IMR-90 (cell line): ENCODE results near the gene SH3TC1. TPM values are rescaled to one million over a fixed set of nuclear protein-coding genes. Genes with fewer than 3 reads are reported as not detected.

ENCODE experiments used
- ATAC-seq: fragments of 200-7000 bp; cut with Tn5 transposase; 2 replicates; pipeline ENCODE4 v1.9.1; 2020; ENCODE audit warnings: low read depth, mild to moderate bottlenecking, moderate library complexity
- BruUV-seq: library from RNA; stranded (reverse); fragments of 400-500 nt; replicated peaks from 2 replicates; lab custom pipeline; 2021; lab: Mats Ljungman, UMichigan
- CTCF ChIA-PET: fragments of 300-600 bp; formaldehyde crosslinking; extraction: SDS; loops from one replicate; lab custom pipeline; 2021; ENCODE audit warnings: antibody characterized with exemption; lab: Yijun Ruan, JAX
- POLR2A ChIA-PET: fragments of 300-600 bp; sonication (Branson Sonifier 250); formaldehyde crosslinking; loops from one replicate; lab custom pipeline; 2022; ENCODE audit warnings: antibody characterized with exemption; ENCODE audit not compliant: unreplicated experiment; lab: Charles Lee
- DNase-seq: peaks from one replicate; pipeline ENCODE4 v3.0.0; 2013
- H2AFZ ChIP-seq: replicated peaks from 2 replicates; pipeline ENCODE3; 2013; ENCODE audit warnings: low read length, mild to moderate bottlenecking; ENCODE audit not compliant: poor library complexity
- H2AK5ac ChIP-seq: 2 replicates; pipeline ENCODE4 v1.6.1; 2013; ENCODE audit warnings: low read depth, low read length, inconsistent platforms
- H2AK9ac ChIP-seq: replicated peaks from 2 replicates; pipeline ENCODE3; 2013; ENCODE audit warnings: mild to moderate bottlenecking, low read depth, low read length, moderate library complexity; ENCODE audit not compliant: poor library complexity
- H2BK120ac ChIP-seq: 2 replicates; pipeline ENCODE4 v1.6.1; 2013; ENCODE audit warnings: low read depth, low read length, inconsistent platforms
- H2BK15ac ChIP-seq: 3 replicates; pipeline ENCODE4 v1.6.1; 2013; ENCODE audit warnings: low read depth, low read length, inconsistent platforms
- H2BK20ac ChIP-seq: 2 replicates; pipeline ENCODE4 v1.6.1; 2013; ENCODE audit warnings: low read depth, mild to moderate bottlenecking, inconsistent platforms, low read length, moderate library complexity
- H2BK5ac ChIP-seq: 2 replicates; pipeline ENCODE4 v1.6.1; 2013; ENCODE audit warnings: mild to moderate bottlenecking, low read depth, low read length, inconsistent platforms; ENCODE audit not compliant: poor library complexity, severe bottlenecking
- H3K14ac ChIP-seq: replicated peaks from 2 replicates; pipeline ENCODE4 v1.6.1; 2013; ENCODE audit warnings: low read depth, low read length, inconsistent platforms
- H3K18ac ChIP-seq: 2 replicates; pipeline ENCODE4 v1.6.1; 2013; ENCODE audit warnings: low read depth, low read length, control low read depth
- H3K23ac ChIP-seq: 2 replicates; pipeline ENCODE4 v1.6.1; 2013; ENCODE audit warnings: low read depth, low read length, inconsistent platforms
- H3K27ac ChIP-seq: 2 replicates; pipeline ENCODE4 v1.5.1; 2013; ENCODE audit warnings: mild to moderate bottlenecking, control low read depth, low read length; ENCODE audit not compliant: insufficient read depth
- H3K27me3 ChIP-seq: 2 replicates; pipeline ENCODE4 v1.6.1; 2013; ENCODE audit warnings: low read length; ENCODE audit not compliant: control insufficient read depth, insufficient read depth
- H3K36me3 ChIP-seq: 2 replicates; pipeline ENCODE4 v1.6.1; 2013; ENCODE audit warnings: low read length, mixed read lengths; ENCODE audit not compliant: control insufficient read depth, insufficient read depth
- H3K4ac ChIP-seq: 2 replicates; pipeline ENCODE4 v1.6.1; 2013; ENCODE audit warnings: low read depth, low read length, inconsistent platforms
- H3K4me1 ChIP-seq: 2 replicates; pipeline ENCODE4 v1.6.1; 2013; ENCODE audit warnings: low read length, mixed read lengths; ENCODE audit not compliant: control insufficient read depth, insufficient read depth
- H3K4me2 ChIP-seq: 2 replicates; pipeline ENCODE4 v1.6.1; 2013; ENCODE audit warnings: low read depth, mild to moderate bottlenecking, control low read depth, low read length, moderate library complexity
- H3K4me3 ChIP-seq: 2 replicates; pipeline ENCODE4 v1.5.1; 2013; ENCODE audit warnings: low read depth, mild to moderate bottlenecking, control low read depth, low read length, moderate library complexity; ENCODE audit not compliant: insufficient read depth
- H3K56ac ChIP-seq: 2 replicates; pipeline ENCODE4 v1.6.1; 2013; ENCODE audit warnings: low read length, inconsistent platforms; ENCODE audit not compliant: insufficient read depth; ENCODE audit errors: extremely low read depth
- H3K79me1 ChIP-seq, 2 experiments: 2 replicates each; pipeline ENCODE4 v1.6.1; 2013; ENCODE audit warnings: low read length in 2 of 2, inconsistent platforms in 1 of 2, low read depth in 1 of 2
- H3K9ac ChIP-seq: 2 replicates; pipeline ENCODE4 v1.6.1; 2013; ENCODE audit warnings: low read depth, low read length, control low read depth
- H3K9me1 ChIP-seq: 2 replicates; pipeline ENCODE4 v1.6.1; 2013; ENCODE audit warnings: low read length, inconsistent platforms; ENCODE audit not compliant: insufficient read depth
- H3K9me3 ChIP-seq: 2 replicates; pipeline ENCODE4 v1.6.1; 2013; ENCODE audit warnings: low read length; ENCODE audit not compliant: control insufficient read depth, insufficient read depth
- H4K20me1 ChIP-seq: 2 replicates; pipeline ENCODE4 v1.6.1; 2013; ENCODE audit warnings: low read length, inconsistent platforms; ENCODE audit not compliant: insufficient read depth
- H4K5ac ChIP-seq: 2 replicates; pipeline ENCODE4 v1.6.1; 2013; ENCODE audit warnings: mild to moderate bottlenecking, low read depth, low read length, control low read depth
- H4K8ac ChIP-seq, 2 experiments: 2 replicates each; pipeline ENCODE4 v1.6.1; 2013; ENCODE audit warnings: low read depth in 2 of 2, low read length in 2 of 2, control low read depth in 1 of 2, inconsistent platforms in 1 of 2
- H4K91ac ChIP-seq: 2 replicates; pipeline ENCODE4 v1.6.1; 2013; ENCODE audit warnings: low read depth, low read length, inconsistent platforms; ENCODE audit not compliant: insufficient read depth
- BHLHE40 ChIP-seq: fragments of 150-350 bp; IDR thresholded peaks from 2 replicates; pipeline ENCODE4 v1.6.1; 2016; ENCODE audit warnings: mild to moderate bottlenecking, low read depth, low read length
- CEBPB ChIP-seq: IDR thresholded peaks from 2 replicates; pipeline ENCODE4 v1.6.1; 2012; ENCODE audit warnings: low read depth, low read length, improper control_type of control experiment
- CTCF ChIP-seq: conservative IDR thresholded peaks from 2 replicates; pipeline ENCODE4 v1.5.1; 2012; ENCODE audit warnings: mild to moderate bottlenecking, low read depth, low read length, improper control_type of control experiment
- ELK1 ChIP-seq: fragments of 150-350 bp; IDR thresholded peaks from 2 replicates; pipeline ENCODE4 v1.6.1; 2016; ENCODE audit warnings: low read depth, mild to moderate bottlenecking, low read length, moderate library complexity, borderline replicate concordance
- FOS ChIP-seq: fragments of 150-350 bp; IDR thresholded peaks from 2 replicates; pipeline ENCODE4 v1.6.1; 2016; ENCODE audit warnings: low read depth, low read length
- MAZ ChIP-seq: IDR thresholded peaks from 2 replicates; pipeline ENCODE4 v1.6.1; 2012; ENCODE audit warnings: low read depth, mild to moderate bottlenecking, low read length, improper control_type of control experiment, moderate library complexity, borderline replicate concordance
- MXI1 ChIP-seq: IDR thresholded peaks from 2 replicates; pipeline ENCODE4 v1.6.1; 2012; ENCODE audit warnings: low read depth, mild to moderate bottlenecking, low read length, moderate library complexity, borderline replicate concordance
- NFE2L2 ChIP-seq: fragments of 150-350 bp; IDR thresholded peaks from 2 replicates; pipeline ENCODE4 v1.6.1; 2016; ENCODE audit warnings: low read depth, mild to moderate bottlenecking, low read length
- RAD21 ChIP-seq: IDR thresholded peaks from 2 replicates; pipeline ENCODE4 v1.6.1; 2012; ENCODE audit warnings: low read length, improper control_type of control experiment
- RFX5 ChIP-seq: IDR thresholded peaks from 2 replicates; pipeline ENCODE4 v1.8.0; 2012; ENCODE audit warnings: low read depth, mild to moderate bottlenecking, low read length, moderate library complexity
- SMC3 ChIP-seq: fragments of 150-350 bp; IDR thresholded peaks from 2 replicates; pipeline ENCODE4 v1.6.1; 2016; ENCODE audit warnings: low read depth, mild to moderate bottlenecking, antibody characterized with exemption, low read length, moderate library complexity
- USF2 ChIP-seq: fragments of 150-350 bp; IDR thresholded peaks from 2 replicates; pipeline ENCODE4 v1.6.1; 2017; ENCODE audit warnings: mild to moderate bottlenecking, antibody characterized with exemption, low read length, low read depth
- WGBS, 2 experiments: methylation state at CpG; one replicate each; pipeline versions ENCODE4 v1.1.5 to v1.1.7; 2013; ENCODE audit warnings: missing lambda C conversion rate in 2 of 2; ENCODE audit not compliant: insufficient read length in 1 of 2; ENCODE audit errors: extremely low coverage in 2 of 2; 5-methylcytosine and 5-hydroxymethylcytosine counted together
- dilution Hi-C: fragments of 300-500 bp; cut with HindIII; formaldehyde crosslinking; loops from one replicate; pipeline ENCODE4 v1.14.3; 2018; ENCODE audit warnings: low sequenced_read_pairs; ENCODE audit not compliant: unreplicated experiment
- in situ Hi-C: fragments of 300-500 bp; cut with MboI; formaldehyde crosslinking; loops from 3 replicates; pipeline ENCODE4 v1.14.3; 2019; ENCODE audit warnings: low sequenced_read_pairs, inconsistent platforms, mixed read lengths
- intact Hi-C: fragments of 100-400 bp; cut with micrococcal nuclease; formaldehyde crosslinking; loops from 2 replicates; pipeline ENCODE4 v1.10.0; 2022
- polyA plus RNA-seq, 3 experiments: library from polyadenylated mRNA; depleted of rRNA; stranded (reverse); fragments of >200 nt; gene quantifications; 2 replicates each; pipeline ENCODE4 v1.2.3, GENCODE V29; 2012; ENCODE audit warnings: low replicate concordance in 1 of 3
- total RNA-seq: library from RNA; depleted of rRNA; stranded (reverse); fragments of >200 nt; gene quantifications from 2 replicates; pipeline ENCODE4 v1.2.3, GENCODE V29; 2012

SH3TC1 gene
- total and polyA plus RNA-seq, 2 of the 4 experiments (the other 2 are of a cell fraction), result 1.6 to 2.2 TPM

- Histone ChIP-seq H3K27me3 (no peaks in the 10 kb centered on the region; the same call in 1 of the 2 replicates), H2AK5ac (no peak overlapping the region; the same call in 1 of the 2 replicates), H2BK5ac (no peak overlapping the region), H3K79me1 (no peaks in the 10 kb centered on the region), H3K4ac (peak overlapping the region; percentile 8; the same call in 1 of the 2 replicates), H4K91ac (0 out of 2 replicates have a peak overlapping the region, but pooled peaks have one; percentile 44), H3K18ac (no peak overlapping the region; the same call in 1 of the 2 replicates), H3K36me3 (no peaks in the 10 kb centered on the region), H2AK9ac (peak overlapping the region; percentile 60), H2AFZ (peak overlapping the region; percentile 86), H2BK20ac (peak overlapping the region; percentile 31; the same call in 1 of the 2 replicates), H3K4me2 (no peak overlapping the region), H2BK15ac (no peak overlapping the region), H3K23ac (no peak overlapping the region), H3K9me3 (no peaks in the 10 kb centered on the region; the same call in 1 of the 2 replicates), H4K5ac (no peak overlapping the region; the same call in 1 of the 2 replicates), H4K8ac (peak overlapping the region in 1 of 2 experiments; percentile 6; a peak in 1 of 4 replicates), H3K9ac (no peak overlapping the region), H3K4me3 (no peak overlapping the region), H3K9me1 (no peaks in the 10 kb centered on the region), H2BK120ac (no peak overlapping the region), H3K27ac (no peak overlapping the region), H3K14ac (no peak overlapping the region), H3K56ac (no peak overlapping the region), H3K4me1 (peaks cover 5% of the 10 kb centered on the region), H4K20me1 (no peaks in the 10 kb centered on the region; the same call in 1 of the 2 replicates)
- POLR2A ChIA-PET, result no interaction called here
- in situ Hi-C loops, result loop anchor here (5.0 kb wide), 1 partner anchor 160 kb away; no protein-coding TSS in a partner anchor
- intact Hi-C loops, result loop anchor here (1.0 to 2.0 kb wide), 5 partner anchors 18 to 165 kb away; no protein-coding TSS in a partner anchor
- peak; percentile 99 for ATAC-seq
- WGBS, 2 experiments, result 9% methylated on average over 11 of the region's 29 CpGs; no CpG with 5 or more reads in 1 of the 2 experiments
- CTCF ChIA-PET, result interaction anchor here (0.5 to 2.5 kb wide), 10 partner anchors 25 to 173 kb away, joined by 3 to 18 read pairs (median 5); no protein-coding TSS in a partner anchor
- peak; percentile 91 for DNase-seq
- BruUV-seq, result no TSS peak
- dilution Hi-C loops, result no loop called here
- peak; percentile 35; the same call in 1 of the 2 replicates for TF ChIP-seq BHLHE40
- peak; percentile 98 for TF ChIP-seq RAD21
- peak; percentile 97 for TF ChIP-seq CTCF
- no peak for TF ChIP-seq ELK1
- TF ChIP-seq FOS, result no peak
- TF ChIP-seq SMC3, result peak; percentile 99
- no peak for TF ChIP-seq CEBPB
- TF ChIP-seq USF2, result no peak; the same call in 1 of the 2 replicates
- no peak for TF ChIP-seq RFX5
- no peak for TF ChIP-seq NFE2L2
- TF ChIP-seq MAZ, result peak; percentile 88; the same call in 1 of the 2 replicates
- TF ChIP-seq MXI1, result peak; percentile 72; the same call in 1 of the 2 replicates
These were observed 43.0 kb downstream of the SH3TC1 start for GRCh38 chr4:8241895-8242696.
